ENCODE data around the gene EIF4EBP3. TPM values are rescaled to one million over a fixed set of nuclear protein-coding genes. Genes with fewer than 3 reads are reported as not detected.

Gene EIF4EBP3
- total RNA-seq, 1 experiment from 2014 or later, result 8.4 TPM

GRCh38 chr5:140556438-140556837 is 9.0 kb downstream of the EIF4EBP3 start:
- POLR2A ChIA-PET, result interaction anchor here (1.1 to 3.8 kb wide), 3 partner anchors 9 kb away, joined by 3 to 47 read pairs (median 4); partner anchors contain the start of gene EIF4EBP3

More at GRCh38 chr5:140556438-140556837, 9.0 kb downstream of the EIF4EBP3 start:
- Mint-ChIP-seq H3K4me3 (peak overlapping the region; percentile 87), H3K36me3 (peaks cover 25% of the 10 kb centered on the region), H3K27me3 (ENCODE audit: low read depth) (no peaks in the 10 kb centered on the region), H3K4me1 (peaks cover 24% of the 10 kb centered on the region), H3K9me3 (no peaks in the 10 kb centered on the region), H3K27ac (peak overlapping the region; percentile 59)
- DNase-seq (ENCODE audit: low spot score) (no peak), ATAC-seq (no peak)
- TF ChIP-seq MXD4 (CRISPR knock-in tag; IDR thresholded peaks at IDR 0.05; ENCODE audit: borderline replicate concordance) (no peak), ATF3 (CRISPR knock-in tag; conservative IDR thresholded peaks at IDR 0.05) (no peak), SOX15 (CRISPR knock-in tag; IDR thresholded peaks at IDR 0.05) (no peak), ATF1 (CRISPR knock-in tag; IDR thresholded peaks at IDR 0.05) (no peak), ZBTB43 (CRISPR knock-in tag; IDR thresholded peaks at IDR 0.05) (no peak), ATF6 (CRISPR knock-in tag; IDR thresholded peaks at IDR 0.05) (no peak), USF1 (CRISPR knock-in tag; IDR thresholded peaks at IDR 0.05) (no peak), JAZF1 (CRISPR knock-in tag; IDR thresholded peaks at IDR 0.05) (no peak), MLX (CRISPR knock-in tag; IDR thresholded peaks at IDR 0.05) (no peak), ESRRA (CRISPR knock-in tag; IDR thresholded peaks at IDR 0.05; ENCODE audit: borderline replicate concordance) (no peak), KAT7 (CRISPR knock-in tag; IDR thresholded peaks at IDR 0.05; ENCODE audit: borderline replicate concordance) (no peak), CDX4 (CRISPR knock-in tag; IDR thresholded peaks at IDR 0.05; ENCODE audit: borderline replicate concordance) (no peak), SMAD4 (CRISPR knock-in tag; IDR thresholded peaks at IDR 0.05) (no peak), EMX1 (CRISPR knock-in tag; IDR thresholded peaks at IDR 0.05) (no peak), ZSCAN18 (CRISPR knock-in tag; IDR thresholded peaks at IDR 0.05) (no peak)
- CTCF ChIA-PET, result interaction anchor here (0.8 kb wide), 1 partner anchor 9 kb away, joined by 3 read pairs; the partner anchor contains the start of gene EIF4EBP3
